NCI-H187 treated with DMSO at 0.1 percent for 48 hours (cell line): ENCODE measurements around the gene THG1L.
"Not testable (repeated sequence)": the region's sequence is repeated elsewhere in the genome, so short reads cannot be mapped to it uniquely, and the experiment has no call there.

Experiments used
- DNase-seq: peaks from one replicate; lab custom pipeline; 2025; lab: John Stamatoyannopoulos, UW

THG1L gene

GRCh38 chr5:157727858-157728257 lies 3.4 kb upstream of the THG1L start:
- not testable (repeated sequence) for DNase-seq

GRCh38 chr5:157729858-157730257 lies 1.4 kb upstream of the THG1L start:
- no peak for DNase-seq

- no peak for DNase-seq
Measured at GRCh38 chr5:157730900-157731271, 334 bp upstream of the THG1L start.

GRCh38 chr5:157732130-157732514 lies 902 bp downstream of the THG1L start:
- no peak for DNase-seq

GRCh38 chr5:157732596-157733262 lies 1.5 kb downstream of the THG1L start:
- no peak for DNase-seq

DNA sequence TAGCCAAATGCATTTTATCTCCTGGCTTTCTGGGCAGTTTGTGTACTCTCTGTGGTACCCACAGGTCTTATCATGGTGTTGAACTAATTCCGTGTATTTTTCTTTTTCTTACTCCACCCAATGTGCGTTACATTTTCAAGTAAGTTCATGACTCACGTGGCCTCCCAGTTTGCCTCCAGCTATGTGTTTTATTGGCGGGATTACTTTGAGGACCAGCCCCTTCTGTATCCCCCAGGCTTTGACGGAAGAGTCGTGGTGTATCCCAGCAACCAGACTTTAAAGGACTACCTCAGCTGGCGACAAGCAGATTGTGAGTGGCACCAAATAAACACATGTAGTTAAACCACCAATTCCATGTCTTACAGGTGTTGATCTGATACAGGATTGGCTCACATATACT lies 3.2 kb downstream of the THG1L start:
- DNase-seq = no peak

DNA sequence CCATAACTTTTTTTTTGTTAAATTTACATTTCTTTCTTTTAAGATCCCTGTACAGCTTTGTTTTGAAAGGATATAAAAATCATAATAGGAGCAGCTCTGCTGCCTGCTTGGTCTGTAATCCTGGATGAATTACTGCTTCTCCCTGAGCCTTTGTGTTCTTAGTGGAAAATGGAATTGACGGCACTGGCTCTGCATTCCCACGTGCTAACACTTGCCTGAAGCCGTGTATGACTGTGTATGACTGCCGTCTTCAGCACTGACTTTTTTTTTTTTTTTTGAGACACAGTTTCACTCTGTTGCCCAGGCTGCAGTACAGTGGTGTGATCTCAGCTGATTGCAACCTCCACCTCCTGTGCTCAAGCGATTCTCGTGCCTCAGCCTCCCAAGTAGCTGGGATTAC lies 4.8 kb downstream of the THG1L start:
- no peak for DNase-seq

DNA sequence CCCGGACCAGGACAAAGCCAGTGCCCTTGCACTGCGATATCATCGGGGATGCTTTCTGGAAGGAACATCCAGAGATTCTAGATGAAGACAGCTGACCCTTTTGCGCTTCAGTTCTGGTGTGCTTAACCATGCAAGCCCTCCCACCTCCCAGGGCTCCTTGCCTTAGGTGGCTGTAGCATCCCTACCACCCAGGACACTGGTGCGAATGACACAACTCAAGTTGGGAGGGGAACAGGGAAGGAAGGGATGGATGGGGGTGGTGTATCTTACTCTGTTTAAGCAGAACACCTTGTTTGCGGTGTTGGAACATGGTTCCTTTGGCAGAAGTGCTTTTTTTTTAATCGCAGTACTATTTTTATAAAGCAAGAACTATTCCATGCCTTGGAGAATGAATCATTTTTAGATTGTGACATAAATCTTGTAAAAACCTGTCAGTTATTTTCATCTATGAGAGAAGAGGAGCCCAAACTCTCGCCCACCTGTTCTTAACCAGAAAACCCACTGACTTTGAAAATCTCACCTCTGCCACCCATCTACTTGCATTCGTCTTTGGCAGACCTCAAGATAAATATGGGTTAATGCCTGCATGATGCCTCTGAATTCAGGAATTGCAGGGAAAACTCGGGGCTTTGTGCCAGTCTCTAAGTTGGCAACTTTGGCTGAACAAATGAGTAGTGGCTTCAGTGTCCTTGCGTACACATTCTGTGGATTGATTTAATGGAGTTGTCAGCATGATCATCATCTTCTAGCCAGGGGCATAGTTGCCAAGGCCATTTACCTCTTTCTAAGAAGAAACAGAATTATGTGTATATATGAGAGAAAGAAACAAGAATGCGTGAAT lies 8.4 kb downstream of the THG1L start:
- no peak for DNase-seq

- DNase-seq = no peak
Measured at GRCh38 chr5:157740229-157740610, 9.0 kb downstream of the THG1L start.

DNA sequence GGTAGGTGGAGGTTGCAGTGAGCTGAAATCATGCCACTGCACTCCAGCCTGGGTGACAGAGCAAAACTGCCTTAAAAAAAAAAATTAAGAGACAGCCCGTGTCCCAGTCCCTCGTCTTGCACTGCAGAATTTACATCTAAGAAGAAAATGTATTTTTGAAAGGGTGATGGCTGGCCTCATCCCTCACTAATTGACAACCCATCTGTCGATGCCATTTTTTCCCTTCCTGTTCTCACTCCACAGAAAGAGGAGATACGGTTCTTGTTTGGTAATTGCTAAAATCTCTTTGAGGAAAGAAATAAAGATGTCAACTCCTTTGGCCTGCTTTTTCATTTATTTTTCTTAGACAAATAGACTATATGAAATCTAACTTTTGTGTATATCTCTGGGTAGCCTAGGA lies 9.9 kb downstream of the THG1L start:
- DNase-seq = no peak

DNA sequence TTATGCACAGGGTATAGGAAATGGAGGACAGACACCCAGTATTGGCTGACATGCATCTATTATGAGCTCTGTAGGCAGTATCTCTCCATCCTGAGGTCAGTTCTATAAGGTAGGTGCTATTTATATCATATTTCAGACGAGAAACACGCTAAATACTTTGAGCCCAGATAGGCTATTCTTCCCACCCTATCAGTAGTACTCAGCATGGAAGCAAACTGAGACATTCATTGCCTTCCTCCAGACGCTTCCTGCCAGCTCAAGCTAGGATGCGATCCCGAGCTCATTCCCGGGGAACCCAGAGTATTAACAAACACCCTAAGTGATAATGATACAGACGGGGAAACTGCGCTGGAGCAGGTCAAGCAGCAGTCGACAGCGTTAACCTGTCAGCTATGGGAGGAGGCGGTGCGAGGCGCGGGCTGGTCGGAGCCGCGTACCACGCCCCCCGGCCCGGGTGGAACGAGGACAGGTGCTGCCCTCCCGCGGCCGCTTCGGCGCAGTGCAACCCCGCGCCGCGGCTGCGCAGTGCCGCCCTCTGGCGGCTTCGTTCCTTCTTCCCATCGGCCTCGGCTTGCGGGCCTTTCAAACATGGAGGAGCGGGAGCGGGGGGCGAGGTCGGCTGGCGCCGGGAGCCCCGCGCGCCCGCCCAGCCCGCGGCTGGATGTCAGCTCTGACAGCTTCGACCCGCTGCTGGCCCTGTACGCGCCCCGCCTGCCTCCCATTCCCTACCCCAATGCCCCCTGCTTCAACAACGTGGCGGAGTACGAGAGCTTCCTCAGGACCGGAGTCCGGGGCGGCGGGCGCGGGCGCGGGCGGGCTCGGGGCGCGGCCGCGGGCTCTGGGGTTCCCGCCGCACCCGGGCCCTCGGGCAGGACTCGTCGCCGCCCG lies 12.2 kb downstream of the THG1L start, which contains the start of gene LSM11:
Gene LSM11, plus strand, starts transcription at position 550 of the 888 bp plus-strand sequence. Its CDS starts 39 bp downstream, at position 589.
- DNase-seq = peak; percentile 64

DNA sequence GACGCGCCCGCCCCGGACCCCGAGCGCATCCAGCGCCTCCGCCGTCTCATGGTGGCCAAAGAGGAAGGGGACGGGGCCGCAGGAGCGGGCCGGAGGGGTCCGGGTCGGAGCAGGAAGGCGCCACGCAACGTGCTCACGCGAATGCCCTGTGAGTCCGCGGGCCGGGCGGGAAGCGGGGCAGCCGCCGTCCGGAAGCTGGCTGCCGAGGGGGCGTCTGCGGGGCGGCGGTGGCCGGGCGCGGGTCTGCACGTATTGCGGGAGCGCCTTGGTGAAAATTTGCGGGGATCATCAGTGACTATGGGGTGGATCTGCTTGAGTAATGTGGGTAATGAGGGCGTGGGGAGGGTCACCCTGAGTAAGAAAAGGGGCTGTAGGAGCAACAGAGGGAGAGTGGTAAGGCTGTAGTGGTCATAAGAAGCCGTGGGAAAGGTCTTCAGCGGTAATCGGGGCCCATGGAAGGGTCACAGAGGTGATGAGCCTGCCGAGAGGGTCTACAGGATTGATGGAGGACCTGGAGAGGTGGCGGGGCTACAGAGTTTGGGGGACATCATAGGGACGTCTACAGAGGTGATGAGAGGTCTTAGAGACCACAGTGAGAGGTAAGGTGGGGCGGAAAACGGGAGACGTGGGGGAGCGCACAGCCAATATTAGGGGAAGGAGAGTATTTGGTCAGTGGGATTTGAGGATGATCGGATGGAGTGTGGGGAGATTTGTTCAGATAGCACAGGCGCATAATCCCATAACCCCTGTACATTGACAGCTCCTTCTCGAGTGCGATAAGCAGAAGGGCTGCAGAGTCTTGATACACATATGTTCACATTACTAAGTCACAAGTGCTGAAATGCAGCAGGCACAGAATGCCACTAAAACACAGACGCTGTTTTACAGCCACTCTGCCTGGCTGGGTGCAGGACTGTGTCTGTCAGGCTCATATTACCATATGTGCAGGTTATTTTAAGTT lies 13.1 kb downstream of the THG1L start:
- DNase-seq = no peak

- DNase-seq = no peak
Measured at GRCh38 chr5:157745041-157745456, 13.8 kb downstream of the THG1L start.

- DNase-seq = no peak
Measured at GRCh38 chr5:157747173-157747740, 16.0 kb downstream of the THG1L start.

DNA sequence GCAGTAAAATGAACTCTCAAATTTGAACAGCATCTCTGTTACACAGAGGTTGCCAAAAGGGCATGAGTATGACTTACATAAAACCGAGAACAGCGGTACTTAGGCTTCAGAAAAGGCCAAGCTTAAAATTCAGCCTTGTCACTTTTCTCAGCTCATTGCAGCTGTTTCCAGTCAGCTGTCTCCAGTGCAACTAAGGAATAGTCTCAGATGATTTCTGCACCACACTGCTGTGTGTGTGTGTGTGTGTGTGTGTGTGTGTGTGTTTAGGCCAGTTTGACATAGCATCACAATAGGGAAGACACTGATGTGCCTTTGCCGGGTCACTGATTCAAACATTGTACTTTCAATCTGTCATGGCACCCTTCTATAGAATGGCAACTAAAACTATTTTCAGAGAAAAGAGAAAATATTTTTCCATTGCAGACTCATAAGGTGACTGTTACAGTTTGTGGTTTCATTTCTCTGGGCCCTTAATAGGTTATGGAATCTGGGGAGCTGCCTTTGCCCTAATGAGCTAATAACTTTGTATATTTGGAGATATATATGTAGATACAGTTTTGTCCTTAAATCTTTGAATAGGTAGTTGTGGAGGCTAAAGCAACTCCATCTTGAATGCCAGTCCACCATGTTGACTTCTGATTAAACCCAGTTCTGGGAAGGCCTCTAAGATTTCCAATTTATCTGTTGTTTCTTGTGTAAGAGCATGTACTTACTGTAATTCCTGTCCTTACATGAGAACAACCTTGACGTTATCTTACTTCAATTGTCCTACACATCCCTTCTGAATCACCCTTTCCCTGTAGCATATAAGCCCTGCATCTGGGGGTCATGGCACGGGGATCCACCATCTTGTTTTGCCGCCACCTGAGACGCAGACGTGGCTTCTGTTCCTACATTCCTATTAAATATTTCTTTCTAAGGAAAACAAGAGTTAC lies 16.8 kb downstream of the THG1L start:
- DNase-seq = no peak

DNA sequence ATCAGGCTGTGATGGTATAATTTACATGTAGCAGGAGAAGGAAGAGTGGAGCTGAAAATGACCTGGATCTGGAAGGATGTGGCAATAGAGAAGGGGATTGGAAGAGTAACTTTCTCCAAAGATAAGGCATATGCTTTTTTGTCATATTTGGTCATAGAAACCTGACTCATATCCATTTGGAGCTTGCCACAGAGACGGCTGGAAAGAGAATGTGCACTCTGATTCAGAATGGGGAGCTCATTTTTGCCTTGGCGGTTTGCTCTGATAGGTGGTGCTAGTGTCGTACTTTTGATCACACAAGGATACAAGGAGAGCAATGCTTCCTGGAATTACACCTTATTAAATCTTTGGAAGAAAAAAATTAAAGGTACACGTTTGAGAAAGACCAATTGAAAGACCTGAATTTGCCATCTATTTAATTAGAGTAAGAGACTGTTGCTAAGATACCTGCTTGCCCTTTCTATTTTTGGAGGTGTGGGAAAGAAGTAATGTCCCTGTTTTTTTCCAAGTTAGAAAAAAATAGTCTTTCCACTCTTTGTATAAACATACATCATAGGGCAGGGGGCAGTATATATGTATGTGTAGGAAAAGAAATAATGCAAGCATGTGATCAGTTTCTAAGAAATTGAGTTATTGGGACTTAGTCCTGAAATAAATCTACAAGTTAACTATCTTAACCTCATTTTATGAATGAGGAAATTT lies 17.7 kb downstream of the THG1L start:
- DNase-seq = no peak

- DNase-seq = no peak
Measured at GRCh38 chr5:157749462-157749799, 18.2 kb downstream of the THG1L start.

DNA sequence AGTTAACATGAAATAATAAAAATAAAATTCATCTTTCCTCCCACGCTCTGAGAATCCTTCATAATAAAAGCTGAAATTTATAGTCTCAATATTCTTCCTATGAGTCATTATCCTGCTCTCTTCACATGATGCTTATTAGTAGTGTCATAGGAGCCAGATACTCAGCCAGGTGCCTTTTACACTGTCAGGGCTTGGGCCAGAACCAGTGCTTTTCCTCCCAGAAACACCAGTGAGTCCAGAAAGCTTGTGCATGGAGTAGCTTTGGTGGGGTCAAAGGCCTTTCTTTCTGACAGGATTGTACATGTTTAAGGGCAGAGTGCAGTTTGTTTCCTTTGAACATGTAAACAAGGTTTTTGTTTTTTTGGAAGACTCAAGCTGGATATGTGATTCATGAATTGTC lies 19.1 kb downstream of the THG1L start:
- no peak for DNase-seq

GRCh38 chr5:157756122-157756521 lies 24.9 kb downstream of the THG1L start:
- no peak for DNase-seq
